Measurements from ENCODE around the gene LY9. TPM values are rescaled to one million over a fixed set of nuclear protein-coding genes. Genes with fewer than 3 reads are reported as not detected.
"Not testable (repeated sequence)": the region's sequence is repeated elsewhere in the genome, so short reads cannot be mapped to it uniquely, and the experiment has no call there.

The LY9 gene
- total RNA-seq, 1 donor = 93.1 TPM

GRCh38 chr1:160855181-160855981, 59.4 kb downstream of the LY9 start:
- Histone ChIP-seq H3K4me3 (ENCODE audit: low read length) (no peak overlapping the region), H3K9me3 (ENCODE audit: low read depth, low read length) (no peaks in the 10 kb centered on the region), H3K4me1 (ENCODE audit: insufficient read depth, low read length) (peaks cover 53% of the 10 kb centered on the region), H3K27me3 (ENCODE audit: insufficient read depth, low read length) (no peaks in the 10 kb centered on the region)

- no peak overlapping the region for H3K4me3 ChIP-seq (ENCODE audit: low read length)
- peaks cover 72% of the 10 kb centered on the region for H3K4me1 ChIP-seq (ENCODE audit: insufficient read depth, low read length)
Observed at GRCh38 chr1:160858097-160858496, 62.1 kb downstream of the LY9 start.

GRCh38 chr1:160858507-160858906, 62.5 kb downstream of the LY9 start:
- Histone ChIP-seq H3K27me3 (ENCODE audit: insufficient read depth, low read length) (no peaks in the 10 kb centered on the region), H3K4me1 (ENCODE audit: insufficient read depth, low read length) (peaks cover 76% of the 10 kb centered on the region), H3K4me3 (ENCODE audit: low read length) (no peak overlapping the region), H3K9me3 (ENCODE audit: low read depth, low read length) (no peaks in the 10 kb centered on the region)

More at GRCh38 chr1:160858097-160858496, 62.1 kb downstream of the LY9 start:
- Histone ChIP-seq H3K9me3 (ENCODE audit: low read depth, low read length) (no peaks in the 10 kb centered on the region), H3K27me3 (ENCODE audit: insufficient read depth, low read length) (no peaks in the 10 kb centered on the region)

GRCh38 chr1:160859166-160859565, 63.2 kb downstream of the LY9 start:
- no peak overlapping the region for H3K4me3 ChIP-seq (ENCODE audit: low read length)
- no peaks in the 10 kb centered on the region for H3K27me3 ChIP-seq (ENCODE audit: insufficient read depth, low read length)
- peaks cover 83% of the 10 kb centered on the region for H3K4me1 ChIP-seq (ENCODE audit: insufficient read depth, low read length)
- no peaks in the 10 kb centered on the region for H3K9me3 ChIP-seq (ENCODE audit: low read depth, low read length)

- no peaks in the 10 kb centered on the region for H3K9me3 ChIP-seq (ENCODE audit: low read depth, low read length)
- no peaks in the 10 kb centered on the region for H3K27me3 ChIP-seq (ENCODE audit: insufficient read depth, low read length)
- peaks cover 83% of the 10 kb centered on the region for H3K4me1 ChIP-seq (ENCODE audit: insufficient read depth, low read length)
- peak overlapping the region; percentile 6 for H3K4me3 ChIP-seq (ENCODE audit: low read length)
Observed at GRCh38 chr1:160860840-160861505, 65.0 kb downstream of the LY9 start.

GRCh38 chr1:160862203-160863060, 66.5 kb downstream of the LY9 start, which contains the start of gene CD244:
Gene CD244, minus strand, starts transcription at chr1:160862887. Its CDS starts 210 bp downstream, at chr1:160862677.
- Histone ChIP-seq H3K9me3 (ENCODE audit: low read depth, low read length) (no peaks in the 10 kb centered on the region), H3K4me3 (ENCODE audit: low read length) (peak within 1 kb of the TSS; percentile 34), H3K4me1 (ENCODE audit: insufficient read depth, low read length) (peaks cover 77% of the 10 kb centered on the region), H3K27me3 (ENCODE audit: insufficient read depth, low read length) (no peaks in the 10 kb centered on the region)

GRCh38 chr1:160863061-160863773, 67.2 kb downstream of the LY9 start:
- Histone ChIP-seq H3K9me3 (ENCODE audit: low read depth, low read length) (no peaks in the 10 kb centered on the region), H3K4me1 (ENCODE audit: insufficient read depth, low read length) (peaks cover 78% of the 10 kb centered on the region), H3K4me3 (ENCODE audit: low read length) (no peak overlapping the region), H3K27me3 (ENCODE audit: insufficient read depth, low read length) (no peaks in the 10 kb centered on the region)

GRCh38 chr1:160863774-160864131, 67.8 kb downstream of the LY9 start:
- H3K9me3 ChIP-seq (ENCODE audit: low read depth, low read length) = no peaks in the 10 kb centered on the region
- peaks cover 74% of the 10 kb centered on the region for H3K4me1 ChIP-seq (ENCODE audit: insufficient read depth, low read length)
- H3K27me3 ChIP-seq (ENCODE audit: insufficient read depth, low read length) = no peaks in the 10 kb centered on the region
- no peak overlapping the region for H3K4me3 ChIP-seq (ENCODE audit: low read length)

- no peaks in the 10 kb centered on the region for H3K27me3 ChIP-seq (ENCODE audit: insufficient read depth, low read length)
- peaks cover 73% of the 10 kb centered on the region for H3K4me1 ChIP-seq (ENCODE audit: insufficient read depth, low read length)
- H3K9me3 ChIP-seq (ENCODE audit: low read depth, low read length) = no peaks in the 10 kb centered on the region
- no peak overlapping the region for H3K4me3 ChIP-seq (ENCODE audit: low read length)
Observed at GRCh38 chr1:160864173-160864572, 68.2 kb downstream of the LY9 start.

GRCh38 chr1:160865337-160865736, 69.4 kb downstream of the LY9 start:
- no peaks in the 10 kb centered on the region for H3K9me3 ChIP-seq (ENCODE audit: low read depth, low read length)
- H3K27me3 ChIP-seq (ENCODE audit: insufficient read depth, low read length) = no peaks in the 10 kb centered on the region
- peaks cover 73% of the 10 kb centered on the region for H3K4me1 ChIP-seq (ENCODE audit: insufficient read depth, low read length)
- H3K4me3 ChIP-seq (ENCODE audit: low read length) = no peak overlapping the region

- Histone ChIP-seq H3K9me3 (ENCODE audit: low read depth, low read length) (no peaks in the 10 kb centered on the region), H3K4me1 (ENCODE audit: insufficient read depth, low read length) (peaks cover 67% of the 10 kb centered on the region), H3K4me3 (ENCODE audit: low read length) (no peak overlapping the region), H3K27me3 (ENCODE audit: insufficient read depth, low read length) (no peaks in the 10 kb centered on the region)
Observed at GRCh38 chr1:160866001-160866694, 70.2 kb downstream of the LY9 start.

- H3K4me1 ChIP-seq (ENCODE audit: insufficient read depth, low read length) = peaks cover 60% of the 10 kb centered on the region
- no peaks in the 10 kb centered on the region for H3K9me3 ChIP-seq (ENCODE audit: low read depth, low read length)
- H3K4me3 ChIP-seq (ENCODE audit: low read length) = no peak overlapping the region
- H3K27me3 ChIP-seq (ENCODE audit: insufficient read depth, low read length) = no peaks in the 10 kb centered on the region
Observed at GRCh38 chr1:160866695-160867260, 70.8 kb downstream of the LY9 start.

- H3K9me3 ChIP-seq (ENCODE audit: low read depth, low read length) = not testable (repeated sequence)
Observed at GRCh38 chr1:160867651-160868050, 71.7 kb downstream of the LY9 start.

GRCh38 chr1:160868141-160868540, 72.2 kb downstream of the LY9 start:
- no peaks in the 10 kb centered on the region for H3K27me3 ChIP-seq (ENCODE audit: insufficient read depth, low read length)
- peaks cover 47% of the 10 kb centered on the region for H3K4me1 ChIP-seq (ENCODE audit: insufficient read depth, low read length)
- H3K4me3 ChIP-seq (ENCODE audit: low read length) = no peak overlapping the region
- H3K9me3 ChIP-seq (ENCODE audit: low read depth, low read length) = no peaks in the 10 kb centered on the region

More at GRCh38 chr1:160867651-160868050, 71.7 kb downstream of the LY9 start:
- peaks cover 52% of the 10 kb centered on the region for H3K4me1 ChIP-seq (ENCODE audit: insufficient read depth, low read length)
- not testable (repeated sequence) for H3K4me3 ChIP-seq (ENCODE audit: low read length); H3K27me3 ChIP-seq (ENCODE audit: insufficient read depth, low read length)

Measured in mononuclear cell (primary cell).